HG02588 (cell line): ENCODE measurements around the gene LONP2.
A peak's percentile ranks its signal among the peaks of the same experiment; 100 is the strongest.

Experiments
- ATAC-seq: cut with Tn5 transposase; IDR thresholded peaks from one replicate; pipeline ENCODE4 v1.9.1; 2021; ENCODE audit warnings: mild to moderate bottlenecking, moderate library complexity; ENCODE audit not compliant: unreplicated experiment

Gene LONP2, protein sequence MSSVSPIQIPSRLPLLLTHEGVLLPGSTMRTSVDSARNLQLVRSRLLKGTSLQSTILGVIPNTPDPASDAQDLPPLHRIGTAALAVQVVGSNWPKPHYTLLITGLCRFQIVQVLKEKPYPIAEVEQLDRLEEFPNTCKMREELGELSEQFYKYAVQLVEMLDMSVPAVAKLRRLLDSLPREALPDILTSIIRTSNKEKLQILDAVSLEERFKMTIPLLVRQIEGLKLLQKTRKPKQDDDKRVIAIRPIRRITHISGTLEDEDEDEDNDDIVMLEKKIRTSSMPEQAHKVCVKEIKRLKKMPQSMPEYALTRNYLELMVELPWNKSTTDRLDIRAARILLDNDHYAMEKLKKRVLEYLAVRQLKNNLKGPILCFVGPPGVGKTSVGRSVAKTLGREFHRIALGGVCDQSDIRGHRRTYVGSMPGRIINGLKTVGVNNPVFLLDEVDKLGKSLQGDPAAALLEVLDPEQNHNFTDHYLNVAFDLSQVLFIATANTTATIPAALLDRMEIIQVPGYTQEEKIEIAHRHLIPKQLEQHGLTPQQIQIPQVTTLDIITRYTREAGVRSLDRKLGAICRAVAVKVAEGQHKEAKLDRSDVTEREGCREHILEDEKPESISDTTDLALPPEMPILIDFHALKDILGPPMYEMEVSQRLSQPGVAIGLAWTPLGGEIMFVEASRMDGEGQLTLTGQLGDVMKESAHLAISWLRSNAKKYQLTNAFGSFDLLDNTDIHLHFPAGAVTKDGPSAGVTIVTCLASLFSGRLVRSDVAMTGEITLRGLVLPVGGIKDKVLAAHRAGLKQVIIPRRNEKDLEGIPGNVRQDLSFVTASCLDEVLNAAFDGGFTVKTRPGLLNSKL

GRCh38 chr16:48244080-48244862 lies at the start of gene LONP2:
Gene LONP2 (plus strand): TSS chr16:48244300. CDS start chr16:48244389, 89 bp downstream.
- ATAC-seq: peak; percentile 98

DNA sequence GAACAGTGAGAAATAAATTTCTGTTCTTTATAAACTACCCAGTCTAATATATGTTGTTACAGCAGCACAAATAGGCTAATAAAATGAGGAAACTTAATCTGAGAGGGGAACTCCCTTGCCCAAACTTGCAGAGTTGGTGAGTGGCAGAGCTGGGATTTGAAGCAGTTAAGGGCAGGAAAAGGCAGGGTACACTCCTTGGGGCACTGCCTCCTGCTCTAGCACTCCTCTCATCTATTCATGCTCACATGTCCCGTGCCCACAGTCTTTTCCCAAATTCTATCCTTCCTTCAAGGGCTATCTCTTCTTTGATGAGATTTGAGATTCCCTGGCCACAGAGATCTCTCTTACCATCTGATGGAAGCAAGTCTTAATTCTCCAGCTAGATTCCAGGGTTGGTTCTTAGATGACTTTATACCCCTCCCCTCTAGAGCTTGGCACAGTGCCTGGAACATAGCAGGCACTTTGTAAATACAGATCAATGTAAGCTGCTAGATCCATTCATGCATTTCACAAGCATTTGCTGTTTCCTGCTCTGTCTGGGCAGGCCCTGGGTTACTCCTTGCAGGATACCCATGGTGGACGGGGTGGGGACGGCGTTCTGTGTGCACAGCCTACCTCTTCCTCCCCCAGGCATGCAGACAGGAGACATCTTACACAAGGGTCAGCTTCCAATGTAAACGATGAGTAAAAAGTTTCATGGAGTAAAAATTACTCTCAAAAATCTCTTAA lies 49.1 kb upstream of the LONP2 start:
- no peak for ATAC-seq

DNA sequence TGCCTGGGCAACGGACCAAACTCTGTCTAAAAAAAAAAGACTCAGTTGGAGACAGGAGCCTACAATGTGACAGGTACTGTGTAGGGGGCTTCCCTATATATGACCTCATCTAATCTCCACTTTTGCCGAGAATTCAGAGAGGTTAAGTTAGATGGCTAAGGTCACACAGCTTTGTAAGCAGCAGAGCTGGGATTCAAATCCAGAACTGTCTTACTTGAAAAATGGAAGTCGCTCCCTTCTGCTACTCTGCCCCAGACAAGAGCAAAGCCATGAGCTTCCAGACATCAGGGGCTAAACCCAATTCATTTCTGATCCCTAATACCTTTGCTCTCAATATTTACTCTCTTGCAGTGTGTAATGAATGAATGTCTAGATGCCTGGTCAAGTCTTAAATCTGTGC lies 46.8 kb upstream of the LONP2 start:
- ATAC-seq: no peak

GRCh38 chr16:48201515-48202201 lies 42.4 kb upstream of the LONP2 start:
- no peak for ATAC-seq

DNA sequence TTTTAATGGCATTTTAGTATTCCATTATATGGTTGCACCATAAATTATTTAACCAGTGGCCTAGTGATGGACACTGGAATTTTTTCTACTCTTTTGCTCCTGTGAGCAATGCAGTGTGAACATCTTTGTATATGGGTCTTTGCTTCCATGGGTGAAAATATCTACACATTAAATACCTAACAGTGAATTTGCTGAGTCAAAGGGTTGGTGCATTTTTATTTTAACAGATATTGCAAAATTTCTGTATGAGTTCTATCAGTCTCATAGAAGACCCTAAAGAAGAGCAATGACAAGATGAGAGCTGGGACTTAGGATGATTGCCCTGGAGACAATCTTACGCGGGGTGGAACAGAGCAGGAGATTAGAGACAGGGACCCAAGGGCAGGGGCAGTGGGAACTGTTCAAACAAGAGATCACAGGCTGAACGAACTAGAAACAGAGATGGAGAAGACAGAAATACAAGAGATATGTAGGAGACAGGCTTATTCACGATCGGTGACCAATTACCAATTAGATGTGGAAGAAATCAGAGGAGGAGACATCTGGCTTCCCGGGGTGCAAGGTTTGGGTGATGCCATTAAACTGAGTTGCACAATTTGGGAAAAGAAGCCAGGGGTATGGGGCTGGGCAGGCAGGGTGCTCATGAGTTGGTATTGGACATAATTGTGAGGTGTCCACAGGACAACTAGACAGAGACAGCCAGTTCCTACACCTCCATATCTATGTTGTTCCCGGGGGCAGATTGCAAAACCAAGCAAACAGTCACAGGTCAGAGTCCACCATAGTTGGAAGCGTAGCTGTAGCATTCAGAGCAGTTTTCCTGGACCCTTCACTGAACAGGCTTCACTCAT lies 39.9 kb upstream of the LONP2 start:
- ATAC-seq: no peak

GRCh38 chr16:48204825-48205151 lies 39.3 kb upstream of the LONP2 start:
- ATAC-seq: no peak

DNA sequence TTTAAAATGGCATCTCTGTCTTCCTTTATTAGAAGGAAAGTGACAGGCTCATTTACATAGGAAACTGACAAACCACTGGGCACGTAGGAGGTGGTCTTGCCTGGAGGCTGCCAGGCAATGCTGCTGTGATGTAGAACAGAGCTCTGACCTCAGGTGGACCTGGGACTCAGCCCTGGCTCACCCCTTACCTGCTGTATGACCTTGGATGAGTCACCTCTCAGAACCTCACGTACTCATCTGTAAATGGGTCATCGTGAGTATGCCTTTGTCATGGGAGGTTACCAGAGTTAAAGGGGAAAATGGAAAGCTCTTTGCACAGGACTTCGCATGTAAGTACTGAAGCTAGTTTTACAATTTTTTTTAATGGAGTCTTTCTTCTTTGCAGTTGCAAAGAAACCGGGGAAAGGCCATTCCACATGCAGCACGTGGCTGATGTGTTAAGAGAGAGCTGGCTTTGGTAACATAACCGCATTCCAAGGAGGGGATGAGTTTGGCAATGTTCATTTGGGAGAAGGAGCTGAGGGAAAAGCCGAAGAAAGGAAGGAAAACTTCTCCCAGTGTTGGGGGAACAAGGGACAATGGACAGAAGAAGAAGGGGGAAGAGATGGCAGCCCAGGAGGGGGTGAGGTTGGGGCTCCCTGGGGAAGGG lies 37.4 kb upstream of the LONP2 start:
- no peak for ATAC-seq

DNA sequence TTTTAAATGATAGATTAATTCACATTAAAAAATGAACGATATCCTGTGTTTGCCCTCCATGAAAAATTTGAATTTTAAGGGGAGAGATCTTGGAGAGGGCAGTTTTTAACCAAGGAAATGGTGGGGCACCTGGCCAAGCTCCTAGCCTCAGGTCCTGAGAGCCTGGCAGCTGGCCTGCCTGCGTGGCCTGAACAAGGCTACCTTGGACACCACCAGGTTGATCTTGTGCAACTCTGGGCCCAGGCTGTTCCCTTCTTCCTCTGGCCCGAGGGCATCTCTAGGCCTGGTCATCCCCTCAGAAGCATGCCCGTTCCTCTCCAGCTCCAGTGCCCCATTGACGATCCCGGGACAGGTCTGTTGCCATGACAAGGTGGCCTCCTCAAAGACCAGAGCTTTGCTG lies 33.4 kb upstream of the LONP2 start:
- no peak for ATAC-seq

DNA sequence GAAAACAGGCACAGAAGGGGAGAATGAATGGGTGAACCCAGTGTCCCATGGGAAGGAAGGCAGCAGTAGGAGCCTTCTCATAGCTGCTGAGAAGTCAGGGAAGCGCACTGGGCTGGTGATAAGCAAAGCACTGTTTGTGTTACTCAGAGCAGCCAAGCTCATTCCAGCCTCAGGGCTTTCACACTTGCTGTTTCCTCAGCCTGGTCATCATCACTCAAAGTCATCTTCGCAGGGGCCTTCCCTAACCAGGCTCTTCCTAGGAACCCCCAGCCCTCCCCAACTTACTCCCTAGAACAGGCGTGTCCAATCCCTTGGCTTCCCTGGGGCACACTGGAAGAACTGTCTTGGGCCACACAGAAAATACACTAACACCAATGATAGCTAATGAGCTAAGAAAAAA lies 32.1 kb upstream of the LONP2 start:
- ATAC-seq: no peak

DNA sequence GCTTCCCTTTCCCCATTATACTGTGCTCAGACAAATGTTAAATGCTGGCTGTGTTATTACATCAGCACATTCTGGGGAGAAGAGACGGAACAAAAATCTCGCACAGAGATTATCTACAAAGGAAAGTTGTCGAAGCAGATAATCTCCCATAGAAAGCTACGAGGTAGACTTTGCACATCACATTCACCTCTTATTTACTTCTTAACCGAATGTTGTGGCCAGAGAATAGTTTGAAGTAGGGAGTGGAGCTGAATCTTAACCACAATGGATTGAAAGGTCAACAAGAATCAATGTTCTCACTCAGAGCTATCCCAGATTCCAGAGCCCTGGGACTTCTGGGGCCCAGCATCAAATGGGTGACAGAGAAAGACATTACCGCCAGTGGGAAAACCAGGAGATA lies 28.4 kb upstream of the LONP2 start:
- ATAC-seq: no peak

DNA sequence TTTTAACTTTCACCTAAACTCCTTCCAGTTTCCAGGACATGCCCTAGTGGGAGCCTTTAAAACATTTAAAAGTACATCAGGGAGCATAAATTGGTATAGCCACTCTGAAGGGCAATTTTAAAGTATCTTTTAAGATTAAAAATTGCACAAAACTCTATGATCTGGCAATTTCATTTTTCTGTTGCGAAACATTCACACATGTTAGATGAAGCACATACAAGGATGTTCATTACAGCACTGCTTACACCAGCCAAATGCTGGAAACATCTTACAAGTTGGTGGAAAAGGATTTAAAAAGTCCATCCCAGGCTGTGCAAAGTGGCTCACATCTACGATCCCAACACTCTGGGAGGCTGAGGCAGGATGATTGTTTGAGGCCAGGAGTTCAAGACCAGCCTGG lies 26.4 kb upstream of the LONP2 start:
- ATAC-seq: no peak

DNA sequence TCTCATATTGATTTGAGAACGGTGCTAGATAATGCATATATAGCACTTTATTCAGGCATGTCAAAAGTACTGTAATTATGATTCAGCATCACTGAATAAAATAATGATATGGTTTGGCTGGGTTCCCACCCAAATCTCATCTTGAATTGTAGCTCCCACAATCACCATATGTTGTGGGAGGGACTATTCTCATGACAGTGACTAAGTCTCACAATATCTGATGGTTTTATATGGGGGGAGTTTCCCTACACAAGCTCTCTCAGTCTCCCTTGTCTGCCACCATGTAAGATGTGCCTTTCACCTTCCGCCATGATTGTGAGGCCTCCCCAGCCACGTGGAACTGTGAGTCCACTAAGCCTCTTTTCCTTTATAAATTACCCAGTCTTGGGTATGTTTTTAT lies 25.6 kb upstream of the LONP2 start:
- ATAC-seq: no peak

- ATAC-seq: no peak
Observed at GRCh38 chr16:48220891-48221290, 23.2 kb upstream of the LONP2 start.

DNA sequence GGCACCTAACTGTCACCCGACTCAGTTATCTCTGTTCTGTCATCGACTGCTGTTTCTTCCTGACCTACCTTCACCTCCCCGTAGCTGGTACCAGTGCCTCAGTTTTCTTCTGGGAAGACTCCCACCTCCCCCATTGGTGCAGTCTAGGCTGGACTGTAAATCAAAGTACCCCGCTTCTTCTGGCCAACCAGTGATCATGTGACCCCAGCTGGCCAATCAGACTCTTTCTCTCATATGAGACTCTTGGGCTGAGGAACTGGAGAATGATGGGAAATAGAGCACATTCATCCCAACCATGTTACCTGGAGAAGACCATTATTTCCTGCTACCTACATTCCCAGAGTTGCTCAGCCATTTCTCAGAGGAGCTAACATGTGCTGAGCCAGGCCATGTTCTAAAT lies 20.6 kb upstream of the LONP2 start:
- no peak for ATAC-seq

DNA sequence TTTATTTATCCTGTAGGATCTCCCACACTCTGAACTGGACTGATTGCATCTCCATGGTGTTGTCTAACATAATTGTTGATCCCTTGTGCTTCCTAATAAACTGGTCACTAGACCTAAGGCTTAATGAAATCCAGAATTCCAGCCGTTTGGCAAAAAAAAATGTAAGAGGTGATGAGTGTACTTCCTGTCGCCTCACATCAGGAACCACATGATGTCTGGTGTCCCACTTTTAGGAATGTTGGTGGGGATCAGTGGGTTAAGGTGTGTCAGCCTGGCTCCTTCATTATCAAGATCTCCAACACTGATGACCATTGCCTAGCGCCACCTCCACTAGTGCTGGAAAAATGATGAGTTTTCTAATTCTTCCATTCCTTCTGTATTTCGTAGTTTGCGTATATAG lies 18.6 kb upstream of the LONP2 start:
- no peak for ATAC-seq

- no peak for ATAC-seq
Observed at GRCh38 chr16:48231727-48232492, 12.2 kb upstream of the LONP2 start.

DNA sequence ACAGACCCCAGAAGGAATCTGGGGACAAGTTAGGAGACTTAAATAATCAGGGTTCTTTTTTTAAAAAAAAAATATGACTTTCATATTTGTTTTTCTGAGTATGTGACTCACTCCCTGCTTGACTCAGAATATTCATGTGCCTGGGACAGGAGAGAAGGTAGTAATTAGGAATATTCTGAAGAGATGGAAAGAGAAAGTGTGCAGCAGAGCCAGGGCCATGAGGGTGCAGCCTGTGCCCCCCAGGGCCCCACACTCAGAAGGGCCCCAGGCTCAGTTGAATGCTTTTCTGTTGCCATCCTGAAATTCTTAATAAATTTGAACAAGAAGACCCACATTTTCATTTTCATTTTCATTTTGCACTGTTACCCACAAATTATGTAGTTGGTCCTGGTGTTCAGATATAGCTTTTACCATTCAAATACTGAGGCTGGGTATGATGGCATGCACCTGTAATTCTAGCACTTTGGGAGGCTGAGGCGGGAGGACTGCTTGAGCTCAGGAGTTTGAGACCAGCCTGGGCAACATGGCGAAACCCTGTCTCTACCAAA lies 11.5 kb upstream of the LONP2 start:
- ATAC-seq: no peak

DNA sequence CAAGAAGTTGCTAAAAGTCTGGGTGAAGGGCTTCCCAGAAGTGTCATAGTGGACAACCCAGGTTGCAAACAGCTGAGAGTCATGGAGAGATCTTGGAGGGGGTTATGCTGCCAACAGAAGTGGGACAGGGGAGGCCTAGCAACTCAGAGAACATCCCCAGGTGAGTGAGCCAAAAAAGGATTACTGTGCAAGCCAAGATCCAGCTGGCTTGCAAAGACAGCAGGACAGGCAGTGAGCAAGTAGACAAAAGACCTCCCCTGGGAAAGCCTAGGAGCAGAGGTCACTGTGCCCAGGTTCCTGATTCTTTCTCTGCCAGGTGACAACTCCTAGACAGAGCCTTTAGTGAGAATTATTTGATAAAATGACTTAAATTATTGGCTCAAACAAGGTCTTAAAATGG lies 9.5 kb upstream of the LONP2 start:
- ATAC-seq: no peak
